SK-N-SH (cell line): ENCODE measurements around the gene ARF1. TPM values are rescaled to one million over a fixed set of nuclear protein-coding genes. Genes with fewer than 3 reads are reported as not detected.

ENCODE experiments used
- CTCF ChIA-PET: fragments of 300-600, 350-600 bp; formaldehyde crosslinking; extraction: SDS; loops from one replicate; lab custom pipeline; 2021; lab: Yijun Ruan, JAX
- POLR2A ChIA-PET: fragments of 350-600 bp; sonication (Branson Sonifier 250); formaldehyde crosslinking; extraction: SDS; loops from one replicate; lab custom pipeline; 2020; ENCODE audit warnings: antibody characterized with exemption, inconsistent platforms; lab: Yijun Ruan, JAX
- DNase-seq: peaks from one replicate; pipeline ENCODE4 v3.0.0; 2012
- H2AFZ ChIP-seq: fragments of 200-600 bp; sonication (generic); 2 replicates; pipeline ENCODE4 v1.8.1; 2016; ENCODE audit warnings: antibody characterized with exemption, mild to moderate bottlenecking, low read depth
- H3F3A ChIP-seq: fragments of 200-600 bp; sonication (generic); replicated peaks from 2 replicates; pipeline ENCODE3; 2016; ENCODE audit warnings: antibody characterized with exemption, mild to moderate bottlenecking; ENCODE audit not compliant: insufficient read depth
- H3K27ac ChIP-seq, 2 experiments: fragments of 200-500 bp in 1 of 2; fragments of 200-600 bp in 1 of 2; sonication (Bioruptor generic) in 1 of 2; sonication (generic), shearing (Covaris generic) in 1 of 2; 2 replicates each; pipeline versions ENCODE4 v1.5.1 to v1.6.1; 2014 to 2016; ENCODE audit warnings: low read depth in 2 of 2, inconsistent platforms in 1 of 2, low read length in 1 of 2, mild to moderate bottlenecking in 1 of 2, mixed read lengths in 1 of 2
- H3K27me3 ChIP-seq: fragments of 200-600 bp; sonication (generic), shearing (Covaris generic); 2 replicates; pipeline ENCODE4 v1.6.1; 2016; ENCODE audit warnings: mixed run types; ENCODE audit not compliant: insufficient read depth
- H3K36me3 ChIP-seq, 2 experiments: fragments of 200-500 bp in 1 of 2; fragments of 200-600 bp in 1 of 2; sonication (Bioruptor generic) in 1 of 2; sonication (generic) in 1 of 2; replicated peaks in 1 of 2; 2 replicates each; pipeline versions ENCODE3 to v1.5.1; 2014 to 2016; ENCODE audit warnings: low read length in 1 of 2, mild to moderate bottlenecking in 1 of 2; ENCODE audit not compliant: insufficient read depth in 2 of 2, control insufficient read depth in 1 of 2
- H3K4me1 ChIP-seq, 2 experiments: fragments of 200-500 bp in 1 of 2; fragments of 200-600 bp in 1 of 2; sonication (Bioruptor generic) in 1 of 2; sonication (generic), shearing (Covaris generic) in 1 of 2; 2 replicates each; pipeline versions ENCODE4 v1.5.1 to v1.6.1; 2014 to 2016; ENCODE audit warnings: low read depth in 1 of 2, low read length in 1 of 2, mixed run types in 1 of 2; ENCODE audit not compliant: insufficient read depth in 2 of 2, control insufficient read depth in 1 of 2
- H3K4me2 ChIP-seq: fragments of 200-600 bp; sonication (generic), shearing (Covaris generic); 2 replicates; pipeline ENCODE4 v1.6.1; 2017; ENCODE audit warnings: mixed run types
- H3K4me3 ChIP-seq, 2 experiments: fragments of 200-500 bp in 1 of 2; fragments of 200-600 bp in 1 of 2; sonication (Bioruptor generic) in 1 of 2; sonication (generic), shearing (Covaris generic) in 1 of 2; 2 replicates each; pipeline versions ENCODE4 v1.5.1 to v1.8.1; 2014 to 2016; ENCODE audit warnings: low read depth in 2 of 2, inconsistent platforms in 1 of 2, low read length in 1 of 2, mild to moderate bottlenecking in 1 of 2, mixed read lengths in 1 of 2, moderate library complexity in 1 of 2
- H3K79me2 ChIP-seq: fragments of 200-600 bp; sonication (generic); 2 replicates; pipeline ENCODE4 v1.8.1; 2017; ENCODE audit warnings: mild to moderate bottlenecking; ENCODE audit not compliant: insufficient read depth
- H3K9ac ChIP-seq: fragments of 200-600 bp; sonication (generic); 2 replicates; pipeline ENCODE4 v1.6.1; 2017; ENCODE audit warnings: mixed run types
- H3K9me2 ChIP-seq: fragments of 200-600 bp; sonication (generic); 2 replicates; pipeline ENCODE4 v1.6.1; 2017; ENCODE audit warnings: mixed run types
- H3K9me3 ChIP-seq: fragments of 200-600 bp; sonication (generic); 2 replicates; pipeline ENCODE4 v1.6.1; 2017; ENCODE audit warnings: mixed run types, mild to moderate bottlenecking, moderate library complexity
- H4K20me1 ChIP-seq: fragments of 200-600 bp; sonication (generic); 2 replicates; pipeline ENCODE4 v1.6.1; 2017; ENCODE audit warnings: mild to moderate bottlenecking, mixed run types; ENCODE audit not compliant: insufficient read depth
- CHD2 ChIP-seq: fragments of 150-350 bp; IDR thresholded peaks from 2 replicates; pipeline ENCODE4 v1.6.1; 2018; ENCODE audit warnings: low read length; ENCODE audit not compliant: partially characterized antibody
- CTCF ChIP-seq: fragments of 200-600 bp; sonication (generic); IDR thresholded peaks from 2 replicates; pipeline ENCODE4 v1.6.1; 2017; ENCODE audit warnings: antibody characterized with exemption, mild to moderate bottlenecking, moderate library complexity
- ELF1 ChIP-seq: IDR thresholded peaks from 2 replicates; pipeline ENCODE4 v1.4.0; 2012
- EP300 ChIP-seq, 2 experiments: IDR thresholded peaks; 2 replicates each; pipeline versions ENCODE4 v1.4.0 to v1.6.1; 2012; ENCODE audit warnings: borderline replicate concordance in 1 of 2, low read depth in 1 of 2, low read length in 1 of 2
- FOSL2 ChIP-seq: IDR thresholded peaks from 2 replicates; pipeline ENCODE4 v1.4.0; 2012; ENCODE audit warnings: low read depth, mild to moderate bottlenecking, moderate library complexity, borderline replicate concordance
- FOXM1 ChIP-seq: IDR thresholded peaks from 2 replicates; pipeline ENCODE4 v1.4.0; 2012; ENCODE audit warnings: low read depth, mild to moderate bottlenecking
- GABPA ChIP-seq: IDR thresholded peaks from 2 replicates; pipeline ENCODE4 v1.4.0; 2012; ENCODE audit warnings: low read depth, mild to moderate bottlenecking
- JUND ChIP-seq: IDR thresholded peaks from 2 replicates; pipeline ENCODE4 v1.4.0; 2012
- MEF2A ChIP-seq: IDR thresholded peaks from 2 replicates; pipeline ENCODE4 v1.4.0; 2012; ENCODE audit warnings: low read depth, borderline replicate concordance
- MXI1 ChIP-seq: IDR thresholded peaks from 2 replicates; pipeline ENCODE4 v1.6.1; 2012; ENCODE audit warnings: mild to moderate bottlenecking, low read depth, low read length, improper control_type of control experiment
- NFIC ChIP-seq: IDR thresholded peaks from 2 replicates; pipeline ENCODE4 v1.4.0; 2012; ENCODE audit warnings: borderline replicate concordance
- PBX3 ChIP-seq: IDR thresholded peaks from 2 replicates; pipeline ENCODE4; 2012
- POLR2AphosphoS5 ChIP-seq: IDR thresholded peaks from 2 replicates; pipeline ENCODE4 v1.6.1; 2012; ENCODE audit warnings: low read depth, low read length
- RAD21 ChIP-seq: IDR thresholded peaks from 2 replicates; pipeline ENCODE4 v1.6.1; 2012; ENCODE audit warnings: mild to moderate bottlenecking, low read length
- RXRA ChIP-seq: IDR thresholded peaks from 2 replicates; pipeline ENCODE4 v1.4.0; 2012; ENCODE audit warnings: low read depth, mild to moderate bottlenecking, borderline replicate concordance
- TAF1 ChIP-seq: IDR thresholded peaks from 2 replicates; pipeline ENCODE4 v1.6.1; 2012; ENCODE audit warnings: low read depth, mild to moderate bottlenecking, low read length, moderate library complexity, borderline replicate concordance
- TEAD4 ChIP-seq: IDR thresholded peaks from 2 replicates; pipeline ENCODE4 v1.4.0; 2012; ENCODE audit warnings: mild to moderate bottlenecking, borderline replicate concordance; ENCODE audit not compliant: insufficient read depth
- YY1 ChIP-seq: IDR thresholded peaks from 2 replicates; pipeline ENCODE4 v1.4.0; 2012; ENCODE audit warnings: low read depth, mild to moderate bottlenecking
- WGBS: methylation state at CpG from one replicate; pipeline ENCODE4 v1.1.6; 2017; ENCODE audit warnings: low lambda C conversion rate; 5-methylcytosine and 5-hydroxymethylcytosine counted together
- polyA plus RNA-seq, 3 experiments: library from polyadenylated mRNA; depleted of rRNA; stranded (reverse); fragments of >200 nt; gene quantifications; 2 replicates each; pipeline ENCODE4 v1.2.3, GENCODE V29; 2012
- TF ChIP-seq, protein P1 (sequence below): IDR thresholded peaks from 2 replicates; pipeline ENCODE4 v1.4.0; 2012; ENCODE audit warnings: low read depth

ARF1 gene
- polyA plus RNA-seq, 1 of the 3 experiments (the other 2 are of a cell fraction) = 713 TPM

- ChIA-PET CTCF (interaction anchor here (0.7 to 2.2 kb wide), 5 partner anchors 24 to 310 kb away, joined by 3 to 17 read pairs (median 3); no protein-coding TSS in a partner anchor), POLR2A (no interaction called here)
- H3K27ac ChIP-seq = no peak overlapping the region
- no peak for DNase-seq
- H3K4me3 ChIP-seq = no peak overlapping the region
- H3K4me1 ChIP-seq = peaks cover 0 to 20% of the 10 kb centered on the region in 2 experiments; a peak in 1 of 4 replicates
- no peak for TF ChIP-seq MEF2A
- no peak for TF ChIP-seq PBX3
- TF ChIP-seq ELF1 = no peak
- TF ChIP-seq RXRA = no peak
- no peak for TF ChIP-seq POLR2AphosphoS5
- TF ChIP-seq YY1 = no peak
- TF ChIP-seq, protein P1, sequence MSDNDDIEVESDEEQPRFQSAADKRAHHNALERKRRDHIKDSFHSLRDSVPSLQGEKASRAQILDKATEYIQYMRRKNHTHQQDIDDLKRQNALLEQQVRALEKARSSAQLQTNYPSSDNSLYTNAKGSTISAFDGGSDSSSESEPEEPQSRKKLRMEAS = no peak
- TF ChIP-seq GABPA = no peak
- no peak for TF ChIP-seq FOSL2
- WGBS = 73% methylated on average over 8 of the region's 23 CpGs
- H4K20me1 ChIP-seq = no peaks in the 10 kb centered on the region
- no peaks in the 10 kb centered on the region for H3K36me3 ChIP-seq
- H3F3A ChIP-seq = peaks cover 7% of the 10 kb centered on the region
- no peak overlapping the region for H3K9ac ChIP-seq
- peaks cover 3% of the 10 kb centered on the region; the same call in 1 of the 2 replicates for H3K27me3 ChIP-seq
- no peaks in the 10 kb centered on the region for H3K9me3 ChIP-seq
- H3K4me2 ChIP-seq = no peak overlapping the region
- H2AFZ ChIP-seq = no peak overlapping the region
- no peaks in the 10 kb centered on the region for H3K79me2 ChIP-seq
- H3K9me2 ChIP-seq = no peaks in the 10 kb centered on the region
Observed at GRCh38 chr1:228073061-228073856, 9.2 kb upstream of the ARF1 start.

- no peaks in the 10 kb centered on the region for H3K79me2 ChIP-seq
- peaks cover 0 to 20% of the 10 kb centered on the region in 2 experiments; a peak in 1 of 4 replicates for H3K4me1 ChIP-seq
- no peaks in the 10 kb centered on the region for H3K27me3 ChIP-seq
- H3K36me3 ChIP-seq = no peaks in the 10 kb centered on the region
- H4K20me1 ChIP-seq = no peaks in the 10 kb centered on the region
- CTCF ChIA-PET = interaction anchor here (0.7 to 2.2 kb wide), 5 partner anchors 25 to 310 kb away, joined by 3 to 17 read pairs (median 3); no protein-coding TSS in a partner anchor
- H3F3A ChIP-seq = peaks cover 7% of the 10 kb centered on the region
- POLR2A ChIA-PET = no interaction called here
- peak; percentile 62 for DNase-seq
- H3K9me2 ChIP-seq = no peaks in the 10 kb centered on the region
- H3K4me3 ChIP-seq = no peak overlapping the region
- H2AFZ ChIP-seq = no peak overlapping the region
- no peak overlapping the region for H3K9ac ChIP-seq
- no peaks in the 10 kb centered on the region for H3K9me3 ChIP-seq
- H3K27ac ChIP-seq = no peak overlapping the region
- WGBS = 86% methylated on average over 5 of the region's 16 CpGs
- no peak overlapping the region for H3K4me2 ChIP-seq
- TF ChIP-seq NFIC = no peak
- no peak for TF ChIP-seq FOSL2
- TF ChIP-seq JUND = no peak
- no peak for TF ChIP-seq EP300 (IDR thresholded peaks at IDR 0.05; ENCODE audit: borderline replicate concordance in 1 of 2, low read depth in 1 of 2, low read length in 1 of 2)
- no peak for TF ChIP-seq FOXM1
- TF ChIP-seq ELF1 = no peak
- no peak for TF ChIP-seq PBX3
- TF ChIP-seq RAD21 = peak; percentile 49
- TF ChIP-seq TAF1 = no peak
- TF ChIP-seq TEAD4 = no peak
- TF ChIP-seq MXI1 = no peak; the same call in 1 of the 2 replicates
- TF ChIP-seq CHD2 = no peak
- 0 out of 2 replicates have a peak, but pooled peaks have one; percentile 9 for TF ChIP-seq CTCF
Observed at GRCh38 chr1:228073857-228074545, 8.5 kb upstream of the ARF1 start.
